Lower leg skin (tissue), 3 donors: Measurements from ENCODE around the gene SPINK6.

Experiments used
- CTCF ChIP-seq, 3 donors: fragments of 450-650 bp; IDR thresholded peaks; one replicate each; pipeline ENCODE4 v1.5.1; 2016; ENCODE audit warnings: antibody characterized with exemption in 3 of 3, mild to moderate bottlenecking in 3 of 3, moderate library complexity in 2 of 3
- POLR2A ChIP-seq, 2 donors: fragments of 450-650 bp; IDR thresholded peaks; one replicate each; pipeline ENCODE4 v1.6.1; 2016 to 2017; ENCODE audit warnings: antibody characterized with exemption in 2 of 2, mild to moderate bottlenecking in 1 of 2, moderate library complexity in 1 of 2

GRCh38 chr5:148205865-148206264 is 3.0 kb downstream of the SPINK6 start:
- TF ChIP-seq CTCF (IDR thresholded peaks at IDR 0.05) (no peak), POLR2A (IDR thresholded peaks at IDR 0.05) (no peak)
